CD14-positive monocyte (primary cell): Measurements from ENCODE around the gene H2AZ2. TPM values are rescaled to one million over a fixed set of nuclear protein-coding genes. Genes with fewer than 3 reads are reported as not detected.

Source experiments
- DNase-seq, 3 donors: peaks; one replicate each; pipeline ENCODE4 v3.0.0-alpha.2; 2011 to 2022
- H2AFZ ChIP-seq: 2 replicates; pipeline ENCODE4 v1.6.0; 2012; ENCODE audit warnings: mild to moderate bottlenecking, low read depth, low read length, inconsistent platforms; ENCODE audit not compliant: insufficient read depth, poor library complexity, severe bottlenecking
- H3K27ac ChIP-seq, 2 donors: 1 replicate in 1 of 2; 2 replicates in 1 of 2; pipeline ENCODE4 v1.5.1; 2012 to 2013; ENCODE audit warnings: low read length in 2 of 2, control low read depth in 1 of 2, inconsistent platforms in 1 of 2, low read depth in 1 of 2, mild to moderate bottlenecking in 1 of 2
- H3K27me3 ChIP-seq, 2 donors: one replicate each; pipeline versions ENCODE4 v1.6.0 to v1.6.1; 2011 to 2013; ENCODE audit warnings: low read length in 2 of 2; ENCODE audit not compliant: control insufficient read depth in 2 of 2, insufficient read depth in 2 of 2
- H3K36me3 ChIP-seq, 2 donors: replicated peaks in 1 of 2; 1 replicate in 1 of 2; 2 replicates in 1 of 2; pipeline versions ENCODE4 v1.5.1 to v1.6.1; 2012 to 2013; ENCODE audit warnings: low read length in 2 of 2, control low read depth in 1 of 2, inconsistent platforms in 1 of 2, mild to moderate bottlenecking in 1 of 2; ENCODE audit not compliant: insufficient read depth in 2 of 2, control insufficient read depth in 1 of 2
- H3K4me1 ChIP-seq, 2 donors: 1 replicate in 1 of 2; 2 replicates in 1 of 2; pipeline versions ENCODE4 v1.5.1 to v1.6.1; 2012 to 2013; ENCODE audit warnings: low read length in 2 of 2, control low read depth in 1 of 2, inconsistent platforms in 1 of 2, mild to moderate bottlenecking in 1 of 2, moderate library complexity in 1 of 2; ENCODE audit not compliant: insufficient read depth in 2 of 2, control insufficient read depth in 1 of 2
- H3K4me2 ChIP-seq: replicated peaks from 2 replicates; pipeline ENCODE3; 2012; ENCODE audit warnings: low read length, moderate library complexity, mild to moderate bottlenecking; ENCODE audit not compliant: poor library complexity, severe bottlenecking; ENCODE audit errors: extremely low read depth
- H3K4me3 ChIP-seq, 3 experiments: fragments of 200-600 bp in 1 of 3; sonication (generic) in 1 of 3; replicated peaks in 1 of 3; 1 replicate in 2 of 3; 2 replicates in 1 of 3; pipeline ENCODE4 v1.5.1; 2011 to 2013; ENCODE audit warnings: low read length in 3 of 3, mild to moderate bottlenecking in 3 of 3, control low read depth in 2 of 3, low read depth in 2 of 3, inconsistent platforms in 1 of 3, moderate library complexity in 1 of 3
- H3K79me2 ChIP-seq: 2 replicates; pipeline ENCODE4 v1.6.0; 2012; ENCODE audit warnings: mild to moderate bottlenecking, control low read depth, inconsistent platforms, low read length, moderate library complexity; ENCODE audit not compliant: insufficient read depth
- H3K9ac ChIP-seq: 2 replicates; pipeline ENCODE4 v1.6.0; 2017; ENCODE audit warnings: low read length, mild to moderate bottlenecking; ENCODE audit not compliant: insufficient read depth, poor library complexity, severe bottlenecking
- H3K9me3 ChIP-seq, 2 donors: replicated peaks in 1 of 2; 1 replicate in 1 of 2; 2 replicates in 1 of 2; pipeline versions ENCODE4 v1.5.1 to v1.6.1; 2012 to 2013; ENCODE audit warnings: low read length in 2 of 2, control low read depth in 1 of 2; ENCODE audit not compliant: control insufficient read depth in 1 of 2, insufficient read depth in 1 of 2
- H4K20me1 ChIP-seq: 2 replicates; pipeline ENCODE4 v1.6.0; 2012; ENCODE audit warnings: mild to moderate bottlenecking, low read length, control low read depth, moderate library complexity; ENCODE audit not compliant: insufficient read depth
- H3K27ac Mint-ChIP-seq, 7 donors: one replicate each; pipeline ENCODE4 v1.8.0; 2020; ENCODE audit warnings: mild to moderate bottlenecking in 7 of 7, mixed read lengths in 7 of 7, moderate library complexity in 6 of 7, inconsistent platforms in 2 of 7
- H3K27me3 Mint-ChIP-seq, 3 donors: one replicate each; pipeline ENCODE4 v1.8.0; 2021 to 2022; ENCODE audit warnings: low read depth in 3 of 3, mild to moderate bottlenecking in 3 of 3, mixed read lengths in 3 of 3, moderate library complexity in 3 of 3, inconsistent platforms in 1 of 3
- H3K36me3 Mint-ChIP-seq, 2 donors: one replicate each; pipeline ENCODE4 v1.8.0; 2020; ENCODE audit warnings: mixed read lengths in 2 of 2, inconsistent platforms in 1 of 2, mild to moderate bottlenecking in 1 of 2
- H3K4me1 Mint-ChIP-seq: one replicate; pipeline ENCODE4 v1.8.0; 2020; ENCODE audit warnings: mild to moderate bottlenecking, mixed read lengths
- H3K4me3 Mint-ChIP-seq, 2 donors: one replicate each; pipeline ENCODE4 v1.8.0; 2020; ENCODE audit warnings: mild to moderate bottlenecking in 2 of 2, mixed read lengths in 2 of 2, moderate library complexity in 1 of 2
- H3K9me3 Mint-ChIP-seq, 7 donors: one replicate each; pipeline ENCODE4 v1.8.0; 2020 to 2022; ENCODE audit warnings: mixed read lengths in 7 of 7, mild to moderate bottlenecking in 6 of 7, moderate library complexity in 6 of 7, inconsistent platforms in 2 of 7
- CTCF ChIP-seq: fragments of 200-600 bp; IDR thresholded peaks from one replicate; pipeline ENCODE4 v1.8.0; 2022; ENCODE audit warnings: antibody characterized with exemption, mild to moderate bottlenecking
- WGBS: methylation state at CpG from one replicate; pipeline ENCODE4 v1.1.5; 2013; ENCODE audit warnings: missing lambda C conversion rate; ENCODE audit not compliant: insufficient coverage; 5-methylcytosine and 5-hydroxymethylcytosine counted together
- intact Hi-C, 2 donors: fragments of 100-400 bp; cut with micrococcal nuclease; formaldehyde crosslinking; loops; one replicate each; pipeline versions ENCODE4 v1.15.0 to v1.15.1; 2023
- polyA plus RNA-seq, 3 donors: library from polyadenylated mRNA; depleted of rRNA in 1 of 3; unstranded in 2 of 3; stranded (reverse) in 1 of 3; fragments of 300-500 nt in 2 of 3; fragments of >200 nt in 1 of 3; fragmentation: Illumina TruSeq in 2 of 3; gene quantifications; 1 replicate in 2 of 3; 2 replicates in 1 of 3; pipeline ENCODE4 v1.2.3, GENCODE V29; 2012 to 2021

H2AZ2 gene
- polyA plus RNA-seq, 3 donors = 128 to 186 (median 181) TPM

GRCh38 chr7:44889086-44889781, 41.3 kb upstream of the H2AZ2 start:
- no peak for DNase-seq
- no peak for TF ChIP-seq CTCF
- H3K4me3 ChIP-seq = no peak overlapping the region
- Mint-ChIP-seq H3K9me3 (peaks cover 0 to under 1% (median 0%) of the 10 kb centered on the region in 7 donors), H3K36me3 (peaks cover 3 to 5% of the 10 kb centered on the region in 2 donors), H3K27me3 (peaks cover 0 to 5% (median 0%) of the 10 kb centered on the region in 3 donors), H3K4me1 (peaks cover 31% of the 10 kb centered on the region), H3K27ac (peak overlapping the region in 3 of 7 donors; percentile 27 to 75 (median 35)), H3K4me3 (no peak overlapping the region)
- peaks cover 7% of the 10 kb centered on the region for H3K79me2 ChIP-seq
- H3K36me3 ChIP-seq = no peaks in the 10 kb centered on the region
- no peak overlapping the region for H3K27ac ChIP-seq
- no peaks in the 10 kb centered on the region for H3K9me3 ChIP-seq
- H3K4me2 ChIP-seq = no peak overlapping the region
- H3K27me3 ChIP-seq = no peaks in the 10 kb centered on the region
- intact Hi-C loops = loop anchor here (5.0 to 10.0 kb wide), 4 partner anchors 42 to 304 kb away; partner anchors contain the start of genes H2AZ2 (in 1 of the 2), TBRG4 (in 1 of the 2) and TMED4 (in 1 of the 2)
- H4K20me1 ChIP-seq = no peaks in the 10 kb centered on the region
- H3K9ac ChIP-seq = no peak overlapping the region
- H3K4me1 ChIP-seq = peaks cover 23 to 30% of the 10 kb centered on the region in 2 donors
- no peak overlapping the region for H2AFZ ChIP-seq
- 100% methylated on average over 2 of the region's 5 CpGs for WGBS

GRCh38 chr7:44887293-44887692, 39.4 kb upstream of the H2AZ2 start:
- Histone ChIP-seq H3K36me3 (no peaks in the 10 kb centered on the region), H3K4me3 (no peak overlapping the region), H3K27me3 (no peaks in the 10 kb centered on the region), H3K4me2 (no peak overlapping the region), H3K4me1 (peaks cover 42 to 49% of the 10 kb centered on the region in 2 donors), H3K79me2 (peaks cover 26% of the 10 kb centered on the region), H4K20me1 (peaks cover 16% of the 10 kb centered on the region), H3K9me3 (no peaks in the 10 kb centered on the region), H3K9ac (no peak overlapping the region), H2AFZ (no peak overlapping the region), H3K27ac (peak overlapping the region; percentile 98 to 99)
- TF ChIP-seq CTCF = no peak
- Mint-ChIP-seq H3K36me3 (peaks cover 10 to 12% of the 10 kb centered on the region in 2 donors), H3K4me3 (no peak overlapping the region), H3K4me1 (peaks cover 48% of the 10 kb centered on the region), H3K9me3 (peaks cover 0 to 3% (median 0%) of the 10 kb centered on the region in 7 donors), H3K27ac (peak overlapping the region; percentile 94 to 100 (median 100)), H3K27me3 (peaks cover 0 to 7% (median 0%) of the 10 kb centered on the region in 3 donors)
- WGBS = no CpG with 5 or more reads among the region's 6 CpGs
- intact Hi-C loops = loop anchor here (5.0 to 10.0 kb wide), 4 partner anchors 40 to 302 kb away; partner anchors contain the start of genes H2AZ2 (in 1 of the 2), TBRG4 (in 1 of the 2) and TMED4 (in 1 of the 2)
- peak; percentile 64 to 83 (median 68) for DNase-seq
